Left ventricle myocardium inferior (tissue), 1 donor: ENCODE measurements around the gene CNTF. TPM values are rescaled to one million over a fixed set of nuclear protein-coding genes. Genes with fewer than 3 reads are reported as not detected.

Experiments
- DNase-seq: peaks from one replicate; pipeline ENCODE4 v3.0.0-alpha.2; 2020
- H3K27ac ChIP-seq: fragments of 200-600 bp; replicated peaks from 2 replicates; pipeline ENCODE4 v1.8.0; 2021
- H3K27me3 ChIP-seq: fragments of 200-600 bp; 2 replicates; pipeline ENCODE4 v1.8.0; 2021; ENCODE audit warnings: low read depth
- H3K36me3 ChIP-seq: fragments of 200-600 bp; 2 replicates; pipeline ENCODE4 v1.8.0; 2021
- H3K4me1 ChIP-seq: fragments of 200-600 bp; 2 replicates; pipeline ENCODE4 v1.8.0; 2021
- H3K4me3 ChIP-seq: fragments of 200-600 bp; 2 replicates; pipeline ENCODE4 v1.8.0; 2021; ENCODE audit warnings: mild to moderate bottlenecking, moderate library complexity
- H3K9me3 ChIP-seq: fragments of 200-600 bp; replicated peaks from 2 replicates; pipeline ENCODE4 v1.8.0; 2021
- CTCF ChIP-seq: fragments of 200-600 bp; IDR thresholded peaks from 2 replicates; pipeline ENCODE4 v1.8.0; 2021; ENCODE audit warnings: antibody characterized with exemption, mild to moderate bottlenecking, borderline replicate concordance
- intact Hi-C: fragments of 100-400 bp; cut with micrococcal nuclease; formaldehyde crosslinking; loops from one replicate; pipeline ENCODE4 v1.11.0; 2022
- total RNA-seq: library from RNA; stranded (reverse); fragmentation: NEBNext Ultra II Directional; extraction: Animal tissue kit (Norgen Biotek cat#: 25700); gene quantifications from one replicate; pipeline ENCODE4 v1.2.1, GENCODE V29; 2021
- donor health status: DM: no; HTN: yes; CAD: no; lungs with severe emphysema.

CNTF gene
- total RNA-seq, 1 donor from 2014 or later: 0.93 TPM

- no peak for TF ChIP-seq CTCF
- intact Hi-C loops: no loop called here
- H3K27ac ChIP-seq: no peak overlapping the region
- no peak for DNase-seq
- peaks cover 20% of the 10 kb centered on the region for H3K27me3 ChIP-seq
- H3K9me3 ChIP-seq: no peaks in the 10 kb centered on the region
- H3K4me3 ChIP-seq: no peak overlapping the region
- no peaks in the 10 kb centered on the region for H3K4me1 ChIP-seq
- no peaks in the 10 kb centered on the region for H3K36me3 ChIP-seq
These were observed 36.2 kb downstream of the CNTF start for GRCh38 chr11:58658623-58659022.

- no peak for TF ChIP-seq CTCF
- Histone ChIP-seq H3K27ac (no peak overlapping the region), H3K27me3 (peaks cover 27% of the 10 kb centered on the region), H3K4me3 (no peak overlapping the region), H3K4me1 (no peaks in the 10 kb centered on the region), H3K9me3 (no peaks in the 10 kb centered on the region), H3K36me3 (no peaks in the 10 kb centered on the region)
- intact Hi-C loops: no loop called here
- DNase-seq: no peak
These were observed 36.9 kb downstream of the CNTF start for GRCh38 chr11:58659404-58659803.

GRCh38 chr11:58659910-58660570 is 37.6 kb downstream of the CNTF start:
- Histone ChIP-seq H3K36me3 (no peaks in the 10 kb centered on the region), H3K27me3 (peaks cover 32% of the 10 kb centered on the region), H3K9me3 (no peaks in the 10 kb centered on the region), H3K4me1 (no peaks in the 10 kb centered on the region), H3K27ac (no peak overlapping the region), H3K4me3 (no peak overlapping the region)
- intact Hi-C loops: no loop called here
- TF ChIP-seq CTCF: no peak
- DNase-seq: no peak

GRCh38 chr11:58671983-58672633 is 49.6 kb downstream of the CNTF start:
- intact Hi-C loops: no loop called here
- Histone ChIP-seq H3K27ac (no peak overlapping the region), H3K4me1 (no peaks in the 10 kb centered on the region), H3K4me3 (no peak overlapping the region), H3K27me3 (peaks cover 13% of the 10 kb centered on the region), H3K36me3 (no peaks in the 10 kb centered on the region), H3K9me3 (no peaks in the 10 kb centered on the region)
- TF ChIP-seq CTCF: no peak
- DNase-seq: no peak

GRCh38 chr11:58674609-58675008 is 52.1 kb downstream of the CNTF start:
- no peak overlapping the region for H3K4me3 ChIP-seq
- H3K36me3 ChIP-seq: no peaks in the 10 kb centered on the region
- DNase-seq: no peak
- H3K9me3 ChIP-seq: no peaks in the 10 kb centered on the region
- peaks cover 20% of the 10 kb centered on the region for H3K27me3 ChIP-seq
- TF ChIP-seq CTCF: no peak
- no peaks in the 10 kb centered on the region for H3K4me1 ChIP-seq
- H3K27ac ChIP-seq: no peak overlapping the region
- intact Hi-C loops: no loop called here

Other genes with a start within 250 kb of the CNTF start
- gene OR5B3, start 215.8 kb upstream of the CNTF start, total RNA-seq: not detected
- not detected for gene OR5B2, start 194.5 kb upstream of the CNTF start, total RNA-seq
- not detected for gene OR5B12, start 180.4 kb upstream of the CNTF start, total RNA-seq
- not detected for gene OR5B21, start 114.6 kb upstream of the CNTF start, total RNA-seq
- 4.4 TPM for gene LPXN, start 46.8 kb upstream of the CNTF start, total RNA-seq
- 60.5 TPM for gene ZFP91, start 43.6 kb upstream of the CNTF start, total RNA-seq
- not detected for gene GLYAT, start 109.3 kb downstream of the CNTF start, total RNA-seq
- 0.44 TPM for gene GLYATL2, start 222.0 kb downstream of the CNTF start, total RNA-seq